ENCODE results near the gene UNCX.

- no peak for TF ChIP-seq CTCF (IDR thresholded peaks at IDR 0.05)
- TF ChIP-seq ZFX (IDR thresholded peaks at IDR 0.05; ENCODE audit: borderline replicate concordance) = no peak
Measured at GRCh38 chr7:1232103-1232466, 587 bp upstream of the UNCX start.

All from 22Rv1 (cell line).